Panc1 (cell line): Measurements from ENCODE around the gene KRCC1. TPM values are rescaled to one million over a fixed set of nuclear protein-coding genes. Genes with fewer than 3 reads are reported as not detected.

Experiments
- ATAC-seq: fragments of 200-7000 bp; cut with Tn5 transposase; 2 replicates; pipeline ENCODE4 v1.9.1; 2020; ENCODE audit warnings: mild to moderate bottlenecking, moderate library complexity
- Bru-seq: library from RNA; stranded (reverse); fragments of 400-500 nt; gene quantifications from one replicate; lab custom pipeline; 2021; lab: Mats Ljungman, UMichigan
- BruChase-seq, 2 experiments: library from RNA; stranded (reverse); fragments of 400-500 nt; gene quantifications; one replicate each; lab custom pipeline; 2021; lab: Mats Ljungman, UMichigan
- BruUV-seq: library from RNA; stranded (reverse); fragments of 400-500 nt; replicated peaks from 2 replicates; lab custom pipeline; 2021; lab: Mats Ljungman, UMichigan
- CTCF ChIA-PET: fragments of 300-600 bp; sonication (Branson Sonifier 250); formaldehyde crosslinking; loops from one replicate; lab custom pipeline; 2022; ENCODE audit warnings: antibody characterized with exemption; lab: Charles Lee
- POLR2A ChIA-PET: fragments of 300-600 bp; sonication (Branson Sonifier 250); formaldehyde crosslinking; loops from one replicate; lab custom pipeline; 2022; ENCODE audit warnings: antibody characterized with exemption; lab: Charles Lee
- DNase-seq: peaks from one replicate; pipeline ENCODE4 v3.0.0-alpha.2; 2010; ENCODE audit warnings: low read depth, low spot score
- H3K27ac ChIP-seq: 2 replicates; pipeline ENCODE4 v1.5.1; 2011; ENCODE audit warnings: mild to moderate bottlenecking, low read length, inconsistent platforms
- H3K27me3 ChIP-seq: fragments of 200-500 bp; sonication (Bioruptor generic); 2 replicates; pipeline ENCODE4 v1.6.0; 2014; ENCODE audit warnings: low read length, inconsistent platforms; ENCODE audit not compliant: control insufficient read depth, insufficient read depth
- H3K36me3 ChIP-seq: fragments of 200-500 bp; sonication (Bioruptor generic); 2 replicates; pipeline ENCODE4 v1.5.1; 2014; ENCODE audit warnings: inconsistent platforms, mild to moderate bottlenecking, low read length, moderate library complexity; ENCODE audit not compliant: control insufficient read depth, insufficient read depth
- H3K4me1 ChIP-seq: 2 replicates; pipeline ENCODE4 v1.5.1; 2011; ENCODE audit warnings: inconsistent platforms, mild to moderate bottlenecking, low read length, moderate library complexity; ENCODE audit not compliant: control insufficient read depth, insufficient read depth
- H3K4me3 ChIP-seq, 2 experiments: 2 replicates each; pipeline ENCODE4 v1.5.1; 2011 to 2012; ENCODE audit warnings: low read depth in 2 of 2, low read length in 2 of 2, mild to moderate bottlenecking in 2 of 2, inconsistent platforms in 1 of 2, moderate library complexity in 1 of 2
- H3K9me3 ChIP-seq: fragments of 200-500 bp; sonication (Bioruptor generic); 2 replicates; pipeline ENCODE4 v1.5.1; 2014; ENCODE audit warnings: low read depth, mild to moderate bottlenecking, inconsistent platforms, low read length, moderate library complexity; ENCODE audit not compliant: control insufficient read depth, insufficient read depth
- CTCF ChIP-seq: fragments of 450-650 bp; IDR thresholded peaks from 2 replicates; pipeline ENCODE4 v1.5.1; 2017; ENCODE audit warnings: mild to moderate bottlenecking
- POLR2AphosphoS5 ChIP-seq: IDR thresholded peaks from 2 replicates; pipeline ENCODE4 v1.6.1; 2012; ENCODE audit warnings: mild to moderate bottlenecking, low read depth, low read length, moderate library complexity
- SIN3A ChIP-seq: IDR thresholded peaks from 2 replicates; pipeline ENCODE4 v1.6.1; 2012; ENCODE audit warnings: low read depth, mild to moderate bottlenecking, low read length, moderate library complexity, borderline replicate concordance; ENCODE audit not compliant: insufficient read depth
- TCF7L2 ChIP-seq: IDR thresholded peaks from 2 replicates; pipeline ENCODE4 v1.6.1; 2011; ENCODE audit warnings: mild to moderate bottlenecking, low read depth, low read length, inconsistent platforms
- in situ Hi-C: cut with HindIII; loops from 2 replicates; pipeline ENCODE4 v1.10.0; 2016; ENCODE audit warnings: low sequenced_read_pairs, low pct_unique_long_range_greater_than_20kb
- intact Hi-C: fragments of 100-400 bp; cut with micrococcal nuclease; formaldehyde crosslinking; loops from one replicate; pipeline ENCODE4 v1.10.0; 2022; ENCODE audit not compliant: unreplicated experiment
- long read RNA-seq: library from polyadenylated mRNA; unstranded; transcript quantifications from one replicate; pipeline ENCODE4 v2.0.0, GENCODE V29; 2021; ENCODE audit not compliant: unreplicated experiment
- polyA plus RNA-seq: library from polyadenylated mRNA; unstranded; fragments of >200 nt; gene quantifications from one replicate; pipeline ENCODE4 v1.2.1, GENCODE V29; 2012; ENCODE audit warnings: missing spikeins; ENCODE audit not compliant: insufficient read length
- total RNA-seq: library from RNA; stranded (reverse); gene quantifications from one replicate; pipeline ENCODE4 v1.2.1, GENCODE V29; 2021; ENCODE audit not compliant: unreplicated experiment
- TF ChIP-seq, protein P1 (sequence below), 2 experiments: IDR thresholded peaks; 2 replicates each; pipeline ENCODE4 v1.6.1; 2011 to 2012; ENCODE audit warnings: low read depth in 2 of 2, control low read depth in 1 of 2, low read length in 1 of 2, mild to moderate bottlenecking in 1 of 2, moderate library complexity in 1 of 2; ENCODE audit not compliant: insufficient read depth in 1 of 2

Gene KRCC1
- total RNA-seq (7.6 TPM), Bru-seq, nascent RNA (percentile 84 among the genes with signal in this experiment), BruChase-seq, experiment 1, labeled RNA remaining after a 2-hour chase (percentile 77 among the genes with signal in this experiment), BruChase-seq, experiment 2, labeled RNA remaining after a 6-hour chase (percentile 65 among the genes with signal in this experiment)
- 5.1 TPM for polyA plus RNA-seq
- long read RNA-seq, transcript KRCC1-201 (4 exons, 1,753 nt) = major isoform, 8 of 24 reads
- long read RNA-seq, partial matches to known transcripts = 0 of 24 reads
- long read RNA-seq, other reads (novel, unspliced or antisense) = 16 of 24 reads

DNA sequence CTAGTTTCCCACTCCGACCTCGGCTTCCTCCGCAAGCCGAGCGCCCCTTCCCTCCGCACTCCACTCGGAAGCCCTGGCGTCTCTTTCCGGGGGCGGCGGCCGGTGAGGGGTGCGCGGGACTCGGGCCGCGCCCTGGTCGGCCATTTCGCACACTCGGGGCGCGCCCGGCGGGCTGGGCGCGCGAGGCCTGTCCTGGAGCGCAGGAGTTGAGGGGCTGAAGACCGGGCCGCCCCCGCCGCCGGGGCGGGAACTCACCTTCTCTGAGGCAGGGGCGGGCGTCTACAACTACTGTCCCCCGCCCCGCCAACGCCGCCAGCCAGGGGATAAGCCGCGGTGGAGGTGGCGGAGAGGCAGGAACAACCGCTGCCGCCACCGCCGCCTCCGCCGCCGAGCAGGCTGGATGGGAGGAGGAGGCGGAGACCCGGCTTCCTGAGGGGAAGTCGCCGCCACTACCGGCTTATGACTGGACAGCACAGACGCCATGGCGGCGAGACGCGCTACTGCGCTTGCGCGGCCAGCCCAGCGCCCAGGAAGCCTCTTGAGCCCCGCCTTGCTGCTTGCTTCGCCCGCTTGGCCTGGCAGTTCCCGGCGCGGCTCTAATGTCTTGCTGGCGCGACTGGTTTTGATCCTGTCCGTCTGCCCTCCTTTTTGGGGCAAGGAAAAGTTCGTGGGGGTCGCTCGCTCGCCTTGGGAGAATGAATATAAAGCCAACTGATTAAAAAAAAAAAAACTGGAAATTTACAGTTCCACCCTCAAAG is at the start of gene KRCC1:
TSS of gene KRCC1 (minus strand) at position 413 of the 758 bp plus-strand sequence. CDS start 27,220 bp downstream, outside the sequence.
- Histone ChIP-seq H3K36me3 (0 out of 2 replicates have a peak, but pooled peaks cover 2% of the 10 kb centered on the region), H3K27me3 (no peaks in the 10 kb centered on the region), H3K4me3 (peak within 1 kb of the TSS; percentile 81 to 94), H3K4me1 (peaks cover 15% of the 10 kb centered on the region; the same call in 1 of the 2 replicates), H3K27ac (peak within 1 kb of the TSS; percentile 98), H3K9me3 (no peaks in the 10 kb centered on the region)
- intact Hi-C loops = no loop called here
- no peak for DNase-seq
- BruUV-seq = no TSS peak
- POLR2A ChIA-PET = no interaction called here
- peak; percentile 98 for ATAC-seq
- in situ Hi-C loops = no loop called here
- CTCF ChIA-PET = interaction anchor here (0.7 kb wide), 1 partner anchor 142 kb away, joined by 8 read pairs; no protein-coding TSS in a partner anchor
- peak; percentile 83 for TF ChIP-seq POLR2AphosphoS5
- no peak for TF ChIP-seq SIN3A
- no peak for TF ChIP-seq CTCF
- TF ChIP-seq, protein P1, sequence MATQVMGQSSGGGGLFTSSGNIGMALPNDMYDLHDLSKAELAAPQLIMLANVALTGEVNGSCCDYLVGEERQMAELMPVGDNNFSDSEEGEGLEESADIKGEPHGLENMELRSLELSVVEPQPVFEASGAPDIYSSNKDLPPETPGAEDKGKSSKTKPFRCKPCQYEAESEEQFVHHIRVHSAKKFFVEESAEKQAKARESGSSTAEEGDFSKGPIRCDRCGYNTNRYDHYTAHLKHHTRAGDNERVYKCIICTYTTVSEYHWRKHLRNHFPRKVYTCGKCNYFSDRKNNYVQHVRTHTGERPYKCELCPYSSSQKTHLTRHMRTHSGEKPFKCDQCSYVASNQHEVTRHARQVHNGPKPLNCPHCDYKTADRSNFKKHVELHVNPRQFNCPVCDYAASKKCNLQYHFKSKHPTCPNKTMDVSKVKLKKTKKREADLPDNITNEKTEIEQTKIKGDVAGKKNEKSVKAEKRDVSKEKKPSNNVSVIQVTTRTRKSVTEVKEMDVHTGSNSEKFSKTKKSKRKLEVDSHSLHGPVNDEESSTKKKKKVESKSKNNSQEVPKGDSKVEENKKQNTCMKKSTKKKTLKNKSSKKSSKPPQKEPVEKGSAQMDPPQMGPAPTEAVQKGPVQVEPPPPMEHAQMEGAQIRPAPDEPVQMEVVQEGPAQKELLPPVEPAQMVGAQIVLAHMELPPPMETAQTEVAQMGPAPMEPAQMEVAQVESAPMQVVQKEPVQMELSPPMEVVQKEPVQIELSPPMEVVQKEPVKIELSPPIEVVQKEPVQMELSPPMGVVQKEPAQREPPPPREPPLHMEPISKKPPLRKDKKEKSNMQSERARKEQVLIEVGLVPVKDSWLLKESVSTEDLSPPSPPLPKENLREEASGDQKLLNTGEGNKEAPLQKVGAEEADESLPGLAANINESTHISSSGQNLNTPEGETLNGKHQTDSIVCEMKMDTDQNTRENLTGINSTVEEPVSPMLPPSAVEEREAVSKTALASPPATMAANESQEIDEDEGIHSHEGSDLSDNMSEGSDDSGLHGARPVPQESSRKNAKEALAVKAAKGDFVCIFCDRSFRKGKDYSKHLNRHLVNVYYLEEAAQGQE (IDR thresholded peaks at IDR 0.05; ENCODE audit: insufficient read depth in 1 of 2, low read depth in 2 of 2, low read length in 1 of 2) = peak in 1 of 2 experiments; percentile 27; a peak in 1 of 4 replicates
- TF ChIP-seq TCF7L2 = peak; percentile 19; the same call in 1 of the 2 replicates

DNA sequence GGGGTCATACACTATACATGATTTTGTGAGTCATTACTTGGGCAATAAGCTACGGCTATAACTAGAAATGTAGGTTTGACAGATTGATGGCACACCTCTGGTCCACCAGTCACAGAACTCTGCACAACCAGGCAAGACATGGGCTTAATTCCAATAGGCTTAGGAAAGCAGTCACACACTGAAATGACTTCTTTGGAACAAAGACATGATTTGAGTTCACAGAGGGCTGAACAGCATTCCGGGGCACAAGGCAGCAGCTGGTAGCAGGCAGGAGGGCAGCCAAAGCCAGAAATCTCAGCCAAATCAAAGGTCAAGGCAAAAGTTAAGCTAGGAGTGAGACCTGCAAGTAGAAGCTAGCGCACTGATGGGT is 44.9 kb upstream of the KRCC1 start:
- peaks cover 14% of the 10 kb centered on the region for H3K27me3 ChIP-seq
- H3K36me3 ChIP-seq = no peaks in the 10 kb centered on the region
- CTCF ChIA-PET = no interaction called here
- ATAC-seq = no peak
- no peak overlapping the region for H3K4me3 ChIP-seq
- no peak for DNase-seq
- POLR2A ChIA-PET = no interaction called here
- BruUV-seq = no TSS peak
- H3K27ac ChIP-seq = no peak overlapping the region
- H3K9me3 ChIP-seq = no peaks in the 10 kb centered on the region
- no peaks in the 10 kb centered on the region for H3K4me1 ChIP-seq
- intact Hi-C loops (no loop called here), in situ Hi-C loops (no loop called here)
- TF ChIP-seq SIN3A = no peak
- TF ChIP-seq CTCF = no peak
- TF ChIP-seq, protein P1 (IDR thresholded peaks at IDR 0.05; ENCODE audit: insufficient read depth in 1 of 2, low read depth in 2 of 2, low read length in 1 of 2) = no peak
- no peak for TF ChIP-seq POLR2AphosphoS5
- TF ChIP-seq TCF7L2 = no peak
